GM21825 (cell line): Measurements from ENCODE around the gene CRAMP1.

Experiments used
- ATAC-seq: cut with Tn5 transposase; IDR thresholded peaks from one replicate; pipeline ENCODE4 v1.9.1; 2021; ENCODE audit warnings: mild to moderate bottlenecking, moderate library complexity; ENCODE audit not compliant: unreplicated experiment

CRAMP1 gene

DNA sequence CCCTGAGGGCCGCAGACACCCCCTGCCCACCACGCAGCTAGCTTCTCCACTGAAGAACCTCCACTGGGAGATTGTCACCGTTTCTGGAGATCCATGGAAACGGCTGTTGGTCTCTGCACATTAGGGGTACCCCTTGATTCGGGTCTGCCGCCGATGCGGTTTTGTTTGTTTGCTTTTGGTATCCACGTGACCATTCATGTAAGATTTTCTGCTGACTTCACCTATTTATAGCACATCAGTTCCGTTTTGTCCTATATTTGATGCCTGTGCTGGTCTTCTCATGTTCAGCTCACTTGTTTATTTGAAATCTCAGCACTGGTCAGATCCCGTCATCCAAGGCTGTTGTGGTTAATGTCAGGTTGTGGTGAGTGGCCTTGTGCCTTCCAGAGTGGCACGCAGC lies 21.1 kb downstream of the CRAMP1 start:
- no peak for ATAC-seq

DNA sequence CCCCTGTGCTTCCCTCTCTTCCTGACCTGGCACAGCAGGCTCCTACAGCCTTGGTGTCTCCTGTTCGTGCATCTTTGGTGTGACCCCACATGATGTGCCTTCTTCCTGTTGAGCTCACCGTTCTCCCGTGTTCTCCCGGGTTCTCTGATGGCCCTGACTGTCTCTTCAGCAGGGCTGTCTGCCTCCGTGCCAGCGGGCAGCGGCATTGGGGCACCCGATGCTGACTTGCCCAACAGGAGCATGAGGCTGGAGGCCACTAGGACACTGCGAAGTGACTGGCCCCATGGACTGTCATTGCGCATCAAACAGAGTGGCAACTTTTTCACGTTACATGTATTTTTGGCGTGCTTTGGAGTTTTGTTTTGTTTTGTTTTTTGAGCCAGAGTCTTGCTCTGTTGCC lies 22.4 kb downstream of the CRAMP1 start:
- ATAC-seq = no peak

DNA sequence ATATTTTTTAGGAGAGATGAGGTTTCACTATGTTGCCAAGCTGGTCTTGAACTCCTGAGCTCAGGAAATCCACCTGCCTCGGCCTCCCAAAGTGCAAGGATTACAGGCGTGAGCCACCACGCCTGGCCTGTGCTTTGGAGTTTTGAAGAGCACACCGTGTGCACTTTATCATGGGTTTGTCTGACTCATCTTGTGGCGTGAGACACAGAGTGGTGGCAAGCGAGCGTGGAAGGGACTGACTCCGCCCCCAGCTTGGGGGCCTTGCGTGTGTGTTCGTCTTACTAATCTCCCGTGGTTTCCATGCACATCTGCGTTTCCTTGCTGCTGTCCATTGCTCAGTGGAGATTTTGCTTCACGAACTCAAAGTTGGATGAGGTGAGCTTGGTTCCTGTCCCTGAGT lies 22.9 kb downstream of the CRAMP1 start:
- no peak for ATAC-seq

DNA sequence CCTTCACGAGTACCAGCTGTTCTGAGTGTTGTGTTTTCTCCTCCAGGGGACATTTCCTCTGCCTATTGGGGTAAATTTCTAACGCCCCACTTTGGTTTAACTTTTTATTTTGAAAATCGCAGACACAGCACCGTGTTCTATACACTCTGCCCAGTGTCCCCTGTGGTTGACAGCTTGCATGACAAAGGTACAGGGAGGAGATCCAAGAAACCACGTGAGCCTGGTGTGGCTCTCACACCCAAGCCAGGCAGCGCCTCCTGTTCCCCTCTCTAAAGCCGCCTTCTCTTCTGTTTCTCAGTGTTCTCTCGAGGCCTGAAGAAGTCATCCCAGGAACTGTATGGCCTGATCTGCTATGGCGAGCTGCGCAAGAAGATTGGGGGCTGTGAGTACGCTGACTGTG lies 25.4 kb downstream of the CRAMP1 start:
- no peak for ATAC-seq

DNA sequence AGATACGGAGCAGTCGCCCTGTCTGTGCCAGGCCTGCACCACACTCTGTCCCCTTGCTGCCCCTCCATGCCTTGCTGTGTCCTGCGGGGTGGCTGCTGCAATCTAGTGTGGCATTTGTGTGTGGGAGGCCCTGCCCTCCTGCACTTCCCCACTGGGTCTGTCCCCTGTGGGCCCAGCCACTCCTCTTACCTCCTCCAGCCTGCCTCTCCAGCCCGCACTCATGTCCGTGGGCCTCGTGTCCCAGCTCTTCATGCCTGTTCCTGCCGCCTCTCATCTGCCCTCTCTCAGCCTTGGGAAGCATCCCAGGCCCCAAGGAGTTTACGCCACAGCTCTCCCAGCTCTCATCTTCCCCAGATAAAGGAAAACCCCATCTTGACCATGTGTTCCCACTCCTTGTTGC lies 26.6 kb downstream of the CRAMP1 start:
- ATAC-seq = no peak

DNA sequence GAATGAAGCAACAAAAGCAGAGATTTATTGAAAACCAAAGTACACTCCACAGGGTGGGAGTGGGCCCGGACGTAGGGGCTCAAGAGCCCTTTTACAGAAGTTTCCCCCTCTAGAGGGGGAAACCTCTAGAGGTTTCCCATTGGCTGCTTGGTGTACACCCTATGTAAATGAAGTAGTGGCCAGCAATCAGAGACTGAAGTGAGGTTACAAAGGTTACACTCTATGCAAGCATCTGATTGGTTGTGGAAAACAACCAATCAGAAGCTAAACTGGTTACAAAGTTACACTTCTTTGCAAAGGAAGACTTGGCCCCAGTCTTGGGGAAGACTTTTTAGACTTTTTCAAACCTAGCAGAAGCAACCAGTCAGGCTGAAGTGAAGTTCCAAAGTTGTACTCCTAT lies 27.1 kb downstream of the CRAMP1 start:
- ATAC-seq = no peak

DNA sequence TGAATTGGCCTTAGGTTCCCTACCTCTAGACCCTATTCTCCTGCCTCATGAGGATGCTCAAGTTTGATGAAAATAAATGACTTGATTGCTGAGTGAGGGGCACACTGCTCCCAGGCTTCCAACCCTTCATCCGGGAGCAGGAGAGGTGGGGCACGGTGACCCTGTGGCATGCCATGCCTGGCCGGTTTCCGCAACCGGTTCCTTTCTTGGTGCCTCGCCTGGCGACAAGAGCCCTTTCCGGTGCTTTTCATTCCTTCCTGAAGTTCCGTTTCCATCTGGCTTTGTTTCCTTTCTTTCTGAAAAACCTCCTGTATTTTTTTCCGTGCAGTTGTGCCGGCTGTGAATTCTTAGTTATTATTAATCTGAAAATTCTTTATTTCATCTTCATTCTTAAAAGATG lies 27.7 kb downstream of the CRAMP1 start:
- ATAC-seq = no peak

DNA sequence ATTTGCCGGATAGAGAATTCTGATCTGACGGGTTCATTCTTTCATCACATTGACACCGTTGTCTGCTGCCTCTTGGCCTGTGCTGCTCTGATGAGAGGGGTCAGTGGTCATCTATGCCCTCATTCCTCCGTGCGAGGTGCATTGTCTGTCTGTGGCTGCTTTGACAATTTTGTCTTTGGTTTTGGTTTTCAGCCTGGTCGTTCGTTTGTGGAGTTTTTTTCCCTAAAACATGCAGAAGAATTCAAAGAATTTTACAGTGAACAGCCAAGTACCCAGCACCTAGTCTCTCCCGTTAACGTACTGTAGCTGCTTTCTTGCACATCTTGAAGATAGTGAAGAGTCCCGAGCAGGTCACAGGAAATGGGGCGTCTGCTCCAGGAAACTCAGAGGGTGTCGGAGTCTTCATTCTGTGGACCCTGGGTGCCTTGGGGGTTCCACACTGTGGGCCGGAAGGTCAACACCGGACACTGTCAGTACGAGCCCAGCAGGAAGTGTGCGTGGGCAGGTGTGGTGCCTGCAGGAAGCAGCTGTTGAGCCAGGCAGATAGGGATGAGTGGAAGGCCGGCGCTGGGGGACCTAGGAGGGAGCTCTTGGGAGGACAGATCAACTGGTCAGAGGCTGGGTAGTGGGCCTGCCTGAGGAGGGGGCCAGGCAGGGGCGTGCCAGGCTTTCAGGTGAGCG lies 28.2 kb downstream of the CRAMP1 start:
- no peak for ATAC-seq

DNA sequence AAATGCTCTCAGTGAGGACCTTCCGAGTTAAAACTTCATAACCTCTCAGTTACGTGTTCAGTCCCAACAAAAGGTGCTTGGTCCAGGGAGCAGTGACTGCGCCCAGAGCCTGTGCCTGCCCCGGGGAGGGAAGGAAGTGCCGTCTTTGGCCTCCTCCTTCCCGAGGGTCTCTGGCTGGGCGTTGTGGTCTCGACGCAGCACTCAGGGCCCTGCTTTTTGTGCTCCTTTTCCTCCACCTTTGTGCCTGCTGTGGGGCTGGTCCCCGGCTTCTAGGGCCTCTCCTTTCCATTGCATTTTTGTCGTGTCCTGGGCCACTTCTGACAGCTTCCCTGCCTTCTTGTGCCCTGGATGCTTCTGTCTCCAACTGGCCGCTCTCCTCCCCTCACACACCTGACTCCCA lies 29.1 kb downstream of the CRAMP1 start:
- ATAC-seq = no peak

DNA sequence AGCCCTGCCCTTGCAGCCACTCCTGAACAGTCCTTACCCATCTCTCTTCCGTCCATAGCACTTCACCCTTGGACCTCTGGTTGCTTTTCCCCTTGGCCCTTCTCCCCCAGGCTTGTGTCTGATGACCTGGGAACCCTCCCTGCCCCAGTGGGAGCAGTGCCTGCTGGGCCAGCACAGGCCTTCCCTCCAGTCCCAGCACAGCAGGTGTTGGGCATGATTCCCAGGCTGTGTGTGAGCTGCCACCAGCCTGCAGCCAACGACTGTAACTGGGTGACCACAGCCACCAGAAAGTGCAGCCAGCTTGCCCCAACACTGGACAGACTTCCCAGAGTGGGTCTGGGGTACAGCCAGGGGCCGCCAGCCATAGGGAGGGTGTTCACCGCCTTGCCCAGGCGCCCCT lies 30.0 kb downstream of the CRAMP1 start:
- no peak for ATAC-seq

DNA sequence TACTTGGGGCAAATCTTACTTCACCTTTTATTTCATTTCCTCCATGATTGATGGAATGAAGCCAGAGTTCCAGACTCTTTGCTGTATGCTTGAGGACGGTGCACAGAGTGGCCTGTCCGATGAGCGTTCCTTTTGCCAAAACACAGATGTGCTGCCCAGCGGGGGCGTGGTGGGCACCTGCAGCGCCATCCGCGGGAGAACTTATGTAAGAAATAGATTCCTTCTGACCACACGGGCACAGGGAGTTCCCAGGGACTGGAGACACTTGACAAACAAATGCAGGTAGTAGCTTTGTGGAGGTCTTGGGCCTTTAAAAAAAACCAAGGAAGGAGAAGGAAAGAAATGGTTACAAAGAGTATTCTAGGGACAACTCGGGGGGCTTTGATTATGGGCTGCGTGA lies 30.6 kb downstream of the CRAMP1 start:
- no peak for ATAC-seq

DNA sequence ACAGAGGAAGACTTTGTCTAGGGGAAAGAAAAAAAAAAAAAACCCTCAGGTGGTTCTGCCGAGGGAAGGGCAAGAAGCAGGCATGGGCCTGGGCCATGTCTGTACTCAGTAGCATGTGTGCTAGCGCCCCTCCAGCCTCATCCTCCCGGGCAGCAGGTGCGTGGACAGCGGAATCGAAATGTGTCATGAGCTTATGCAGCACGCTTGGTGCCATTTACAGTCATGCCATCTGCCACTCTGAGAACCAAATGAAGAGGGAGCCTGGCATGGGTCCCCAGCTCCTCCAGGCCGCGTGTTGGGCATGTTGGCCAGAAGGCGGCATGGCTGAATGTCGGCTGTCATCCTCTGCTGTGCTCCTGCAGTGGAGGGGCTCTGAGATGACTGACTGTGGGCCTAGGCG lies 31.4 kb downstream of the CRAMP1 start:
- ATAC-seq = no peak

DNA sequence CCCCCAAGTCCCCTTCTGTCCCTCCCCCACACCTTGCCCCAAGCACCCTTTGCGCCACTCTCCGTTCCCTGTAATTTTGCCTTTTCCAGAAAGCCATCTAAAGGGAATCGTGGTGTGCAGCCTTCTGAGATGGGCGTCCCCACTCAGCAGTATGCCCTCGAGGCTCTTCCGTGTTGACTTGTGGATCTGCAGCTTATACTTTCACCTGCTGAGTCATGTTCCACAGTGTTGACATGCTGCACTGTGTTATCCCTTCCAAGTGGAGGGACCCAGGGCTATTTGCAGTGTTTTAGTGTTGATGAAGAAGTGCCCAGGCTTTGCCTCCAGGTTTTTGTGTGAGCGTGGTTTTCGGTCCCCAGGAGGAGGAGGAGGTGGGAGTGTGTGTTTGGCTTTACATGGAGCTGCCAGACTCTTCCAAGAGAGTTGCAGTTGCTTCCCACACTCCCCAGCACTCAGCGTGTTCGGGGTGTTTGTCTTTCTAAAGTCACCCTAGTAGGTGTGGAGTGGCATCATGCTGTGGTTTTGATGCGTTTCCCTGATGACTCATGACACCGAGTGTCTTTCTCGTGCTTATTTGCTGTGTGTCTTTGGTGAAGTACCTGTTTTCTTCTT lies 33.9 kb downstream of the CRAMP1 start:
- no peak for ATAC-seq

DNA sequence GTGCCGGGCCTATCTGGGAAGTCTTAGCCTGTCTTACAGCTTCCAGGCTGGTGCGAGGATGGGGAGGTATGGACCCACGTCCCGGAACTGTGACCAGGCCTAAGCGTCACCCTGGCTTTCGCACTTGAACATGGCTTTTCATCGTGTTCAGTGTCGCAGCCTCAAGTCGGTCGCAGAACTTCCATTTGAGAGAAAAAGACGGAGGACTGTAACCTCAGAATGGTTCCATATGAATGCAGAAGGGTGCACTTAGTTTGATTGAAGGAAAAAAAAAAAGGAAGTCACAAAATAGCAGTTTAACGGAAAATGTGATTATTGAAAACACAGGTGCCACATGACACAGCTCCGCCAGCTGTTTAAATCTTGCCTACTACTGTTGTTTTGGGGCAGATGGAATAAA lies 35.7 kb downstream of the CRAMP1 start:
- ATAC-seq = no peak

DNA sequence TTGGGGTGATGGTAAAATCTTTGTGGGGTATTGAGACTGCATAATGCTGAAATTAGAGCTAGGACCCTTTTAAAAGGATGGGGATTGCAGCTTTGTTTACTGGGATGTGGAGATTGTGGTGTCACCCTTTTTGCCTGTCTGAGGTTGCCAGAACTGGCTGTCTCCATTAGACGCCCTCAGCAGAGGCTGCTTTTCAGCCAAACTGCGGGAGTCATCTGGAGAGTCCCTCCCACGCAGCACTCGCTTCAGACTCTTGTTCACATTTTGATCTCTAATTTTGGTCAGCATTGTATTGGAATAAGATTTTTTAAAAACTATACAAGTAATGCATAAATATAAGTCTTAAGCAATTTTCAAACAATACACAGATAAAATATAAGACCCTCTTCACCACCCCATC lies 38.0 kb downstream of the CRAMP1 start:
- no peak for ATAC-seq

DNA sequence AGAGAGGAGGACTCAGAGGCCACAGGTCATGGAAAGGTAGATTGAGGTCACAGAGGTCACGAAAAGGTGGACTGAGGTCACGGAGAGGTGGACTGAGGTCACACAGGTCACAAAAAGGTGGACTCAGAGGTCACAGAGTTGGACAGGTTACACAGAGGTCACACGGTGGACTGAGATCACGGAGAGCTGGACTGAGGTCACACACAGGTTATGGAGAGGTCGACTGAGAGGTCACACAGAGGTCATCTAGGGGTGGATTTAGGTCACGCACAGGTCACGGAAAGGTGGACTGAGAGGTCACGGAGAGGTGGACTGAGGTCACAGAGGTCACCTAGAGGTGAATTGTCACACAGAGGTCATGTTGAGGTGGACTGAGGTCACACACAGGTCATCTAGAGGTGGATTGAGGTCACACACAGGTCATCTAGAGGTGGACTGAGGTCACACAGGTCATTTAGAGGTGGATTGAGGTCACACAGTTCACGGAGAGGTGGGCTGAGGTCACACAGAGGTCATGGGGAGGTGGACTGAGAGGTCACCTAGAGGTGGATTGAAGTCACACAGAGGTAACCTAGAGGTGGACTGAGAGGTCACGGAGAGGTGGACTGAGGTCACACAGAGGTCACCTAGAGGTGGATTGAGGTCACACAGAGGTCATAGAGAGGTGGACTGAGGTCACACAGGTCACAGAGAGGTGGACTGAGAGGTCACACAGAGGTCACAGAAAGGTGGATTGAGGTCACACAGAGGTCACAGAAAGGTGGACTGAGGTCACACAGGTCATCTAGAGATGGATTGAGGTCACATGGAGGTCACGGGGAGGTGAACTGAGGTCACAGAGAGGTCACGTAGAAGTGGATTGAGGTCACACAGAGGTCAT lies 39.2 kb downstream of the CRAMP1 start:
- no peak for ATAC-seq

DNA sequence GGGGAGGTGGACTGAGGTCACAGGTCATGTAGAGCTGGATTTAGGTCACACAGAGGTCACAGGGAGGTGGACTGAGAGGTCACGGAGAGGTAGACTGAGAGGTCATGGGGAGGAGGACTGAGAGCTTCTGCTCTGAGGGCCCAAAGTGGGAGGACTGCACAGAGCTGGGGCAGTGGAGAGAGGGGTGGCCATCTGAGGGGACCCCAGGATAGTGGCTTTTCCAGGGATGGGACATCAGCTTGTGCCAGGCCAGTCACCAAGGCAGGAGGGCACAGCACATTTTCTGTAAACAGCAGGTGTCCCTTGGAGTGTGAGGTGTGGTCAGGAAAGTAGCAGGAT lies 39.8 kb downstream of the CRAMP1 start:
- ATAC-seq = no peak

DNA sequence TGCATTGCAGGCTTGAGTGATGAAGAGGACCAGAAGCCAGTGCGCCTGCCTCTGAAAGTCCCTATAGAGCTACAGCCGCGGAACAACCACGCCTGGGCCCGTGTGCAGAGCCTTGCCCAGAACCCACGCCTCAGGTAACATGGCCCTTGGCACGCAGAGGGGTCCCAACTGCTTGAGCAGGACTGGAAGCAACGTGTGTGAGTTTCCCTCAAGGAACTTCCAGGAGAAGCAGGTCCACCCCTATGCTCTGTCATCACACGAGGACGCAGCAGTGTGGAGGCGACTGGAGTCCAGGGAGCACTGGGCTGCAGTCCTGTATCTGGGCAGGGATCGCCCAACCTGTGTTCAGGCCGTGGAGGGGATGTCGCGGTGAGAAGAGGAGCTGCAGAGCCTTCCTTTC lies 40.9 kb downstream of the CRAMP1 start:
- ATAC-seq = no peak

DNA sequence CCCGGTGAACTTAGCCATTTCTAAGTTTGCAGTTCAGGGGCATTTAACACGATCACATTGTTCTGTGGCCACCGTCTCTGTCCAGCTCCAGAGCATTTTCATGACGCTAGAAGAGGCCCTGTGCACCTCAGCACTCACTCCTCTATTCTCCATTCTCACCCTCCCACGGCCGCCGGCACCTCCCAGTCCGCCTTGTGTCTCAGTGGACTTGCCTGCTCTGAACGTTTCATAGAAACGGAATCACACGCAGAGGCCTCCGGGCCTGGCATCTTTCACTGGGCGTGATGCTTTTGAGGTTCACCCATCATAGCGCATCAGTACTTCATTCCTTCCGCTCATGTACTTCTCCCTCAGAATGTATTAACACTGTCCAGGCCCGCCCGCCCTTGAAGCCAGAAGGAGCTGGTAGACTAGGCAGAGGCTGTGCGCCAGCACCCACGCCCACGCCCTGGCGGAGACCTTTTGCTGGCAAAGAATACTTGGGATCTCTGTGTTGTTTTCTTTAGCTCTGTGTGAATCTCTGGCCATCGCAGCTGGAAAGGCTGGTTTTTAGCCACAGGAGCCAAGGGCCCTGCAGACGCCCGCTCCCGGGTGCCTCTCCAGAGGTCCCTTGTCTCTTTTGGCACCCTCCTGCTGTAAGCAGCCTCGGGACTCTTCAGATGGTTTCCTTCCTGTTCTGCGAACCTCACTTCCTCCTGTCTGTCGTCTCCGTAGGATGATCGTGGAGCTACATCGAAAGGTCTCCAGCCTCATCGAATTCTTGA lies 42.5 kb downstream of the CRAMP1 start:
- no peak for ATAC-seq

DNA sequence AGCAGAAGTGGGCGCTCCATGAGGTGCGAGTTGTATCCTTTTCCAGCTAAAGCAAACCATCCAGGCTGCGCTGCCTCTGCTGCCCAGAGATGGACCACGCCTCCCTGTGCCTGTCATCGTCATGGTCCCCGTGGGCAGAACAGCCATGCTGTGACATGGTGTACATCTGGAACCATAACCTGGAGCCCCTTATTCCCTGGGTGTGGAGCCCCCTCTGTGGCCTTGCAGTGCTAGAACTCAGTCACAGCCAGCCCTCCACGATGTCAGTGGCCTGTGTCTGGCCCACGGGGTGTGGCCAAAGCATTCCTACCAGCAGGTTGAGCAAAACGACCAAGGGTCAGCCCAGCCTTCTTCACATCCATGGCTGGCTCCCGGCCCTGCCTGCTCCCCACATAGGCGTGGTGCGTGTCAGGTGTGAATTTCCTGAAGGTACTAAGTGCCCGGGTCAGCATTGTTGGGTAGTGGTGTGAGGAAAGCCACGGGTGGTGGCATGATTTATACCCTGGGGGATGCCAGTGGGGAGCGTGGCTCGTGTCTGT lies 43.2 kb downstream of the CRAMP1 start:
- no peak for ATAC-seq
